ENCODE measurements around the gene GABRG3. TPM values are rescaled to one million over a fixed set of nuclear protein-coding genes. Genes with fewer than 3 reads are reported as not detected.

The GABRG3 gene
- total and polyA plus RNA-seq, 4 experiments from 2014 or later, result not detected

DNA sequence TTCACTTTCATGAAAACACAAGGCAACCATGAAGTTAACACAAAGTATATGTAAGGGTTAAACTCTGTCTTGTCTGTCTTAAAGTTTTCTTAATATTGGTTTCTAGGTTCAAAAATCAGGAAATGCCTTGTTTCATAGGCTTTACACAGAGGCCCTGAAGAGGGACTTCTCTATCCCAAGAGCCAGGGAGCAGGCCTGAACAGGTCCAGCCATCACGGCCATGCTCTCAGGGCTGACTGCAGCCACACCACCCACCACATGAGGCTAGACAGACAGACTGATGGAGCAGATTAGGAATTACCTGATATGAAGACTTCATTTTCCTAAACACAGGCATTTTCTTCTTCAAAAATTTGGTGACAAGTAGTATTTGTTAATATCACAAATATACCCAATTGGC is 502.9 kb downstream of the GABRG3 start:
- H3K36me3 Mint-ChIP-seq, result no peaks in the 10 kb centered on the region
- Histone ChIP-seq H3K27me3 (ENCODE audit: insufficient read depth, low read length) (no peaks in the 10 kb centered on the region), H3K27ac (ENCODE audit: low read depth, low read length) (no peak overlapping the region), H3K9me3 (ENCODE audit: control insufficient read depth in 1 of 2, low read length in 2 of 2) (no peaks in the 10 kb centered on the region), H3K4me3 (ENCODE audit: low read length in 2 of 2) (no peak overlapping the region), H3K36me3 (ENCODE audit: insufficient read depth, low read length) (no peaks in the 10 kb centered on the region), H3K4me1 (ENCODE audit: insufficient read depth, low read length) (no peaks in the 10 kb centered on the region)
- ChIA-PET CTCF (ENCODE audit: partially characterized antibody) (no interaction called here), POLR2A (ENCODE audit: partially characterized antibody) (no interaction called here)
- intact Hi-C loops (cut with micrococcal nuclease), result no loop called here
- no peak for DNase-seq
- no peaks in the 10 kb centered on the region for H3K4me1 Mint-ChIP-seq
- no peak overlapping the region for H3K4me3 Mint-ChIP-seq
- H3K9me3 Mint-ChIP-seq, result peaks cover 0 to 11% (median 5%) of the 10 kb centered on the region in 8 donors
- H3K27me3 Mint-ChIP-seq, result no peaks in the 10 kb centered on the region
- no peak overlapping the region for H3K27ac Mint-ChIP-seq

- Histone ChIP-seq H3K4me3 (ENCODE audit: low read length in 2 of 2) (no peak overlapping the region), H3K9me3 (ENCODE audit: control insufficient read depth in 1 of 2, low read length in 2 of 2) (no peaks in the 10 kb centered on the region), H3K4me1 (ENCODE audit: insufficient read depth, low read length) (no peaks in the 10 kb centered on the region), H3K36me3 (ENCODE audit: insufficient read depth, low read length) (no peaks in the 10 kb centered on the region), H3K27me3 (ENCODE audit: insufficient read depth, low read length) (no peaks in the 10 kb centered on the region), H3K27ac (ENCODE audit: low read depth, low read length) (no peak overlapping the region)
- no peaks in the 10 kb centered on the region for H3K36me3 Mint-ChIP-seq
- CTCF ChIA-PET (ENCODE audit: partially characterized antibody), result no interaction called here
- intact Hi-C loops (cut with micrococcal nuclease), result no loop called here
- H3K27ac Mint-ChIP-seq, result no peak overlapping the region
- no peak overlapping the region for H3K4me3 Mint-ChIP-seq
- no peaks in the 10 kb centered on the region for H3K27me3 Mint-ChIP-seq
- DNase-seq, result no peak
- POLR2A ChIA-PET (ENCODE audit: partially characterized antibody), result no interaction called here
- no peaks in the 10 kb centered on the region for H3K4me1 Mint-ChIP-seq
- H3K9me3 Mint-ChIP-seq, result peaks cover 0 to 11% (median 5%) of the 10 kb centered on the region in 8 donors
Observed at GRCh38 chr15:27475395-27475794, 504.4 kb downstream of the GABRG3 start.

DNA sequence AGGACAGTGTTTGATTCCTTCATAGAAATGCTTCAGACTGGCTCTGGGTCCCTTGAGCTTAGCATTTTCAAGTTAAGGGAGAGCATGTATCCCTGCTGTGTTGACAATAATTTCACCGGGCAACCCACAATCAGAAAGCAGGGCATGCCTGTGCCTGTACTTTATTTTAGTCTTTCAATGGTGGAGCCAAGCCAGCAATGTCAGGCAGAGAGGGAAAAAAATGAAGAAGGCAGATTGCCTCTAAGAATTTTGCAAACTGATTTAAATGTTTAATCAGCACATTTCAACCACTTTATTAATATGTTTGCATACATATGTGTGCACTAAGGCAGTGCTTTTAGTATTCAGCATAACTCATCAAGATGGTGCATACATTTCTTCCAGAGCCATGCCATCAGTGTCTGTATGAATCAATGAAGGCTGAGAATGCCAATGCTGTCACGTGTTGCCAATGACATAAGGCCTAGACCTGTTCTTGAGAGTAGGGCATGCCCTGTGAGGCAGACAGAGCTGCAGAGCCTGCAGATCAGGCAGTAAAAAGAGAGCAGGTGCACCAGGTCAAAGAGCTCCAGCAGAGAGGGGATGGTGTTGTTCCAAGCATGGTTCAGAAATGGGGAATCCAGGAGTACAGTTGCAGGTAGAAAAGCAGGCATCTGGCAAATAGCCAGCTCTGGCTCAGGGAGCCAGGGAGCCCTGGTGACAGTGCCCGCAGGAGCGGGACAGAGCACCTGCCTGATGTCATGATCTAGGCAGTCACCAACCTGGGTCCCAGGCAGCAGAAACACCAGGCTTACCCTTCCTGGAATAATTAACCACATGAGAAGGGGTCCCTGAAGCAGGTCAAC is 508.5 kb downstream of the GABRG3 start:
- intact Hi-C loops (cut with micrococcal nuclease), result no loop called here
- Histone ChIP-seq H3K36me3 (ENCODE audit: insufficient read depth, low read length) (no peaks in the 10 kb centered on the region), H3K4me1 (ENCODE audit: insufficient read depth, low read length) (no peaks in the 10 kb centered on the region), H3K9me3 (ENCODE audit: control insufficient read depth in 1 of 2, low read length in 2 of 2) (no peaks in the 10 kb centered on the region), H3K27ac (ENCODE audit: low read depth, low read length) (no peak overlapping the region), H3K27me3 (ENCODE audit: insufficient read depth, low read length) (no peaks in the 10 kb centered on the region), H3K4me3 (ENCODE audit: low read length in 2 of 2) (no peak overlapping the region)
- H3K36me3 Mint-ChIP-seq, result no peaks in the 10 kb centered on the region
- POLR2A ChIA-PET (ENCODE audit: partially characterized antibody), result no interaction called here
- no peak overlapping the region for H3K27ac Mint-ChIP-seq
- H3K27me3 Mint-ChIP-seq, result no peaks in the 10 kb centered on the region
- no peaks in the 10 kb centered on the region for H3K4me1 Mint-ChIP-seq
- peak in 1 of 5 donors; percentile 19 for DNase-seq
- no peak overlapping the region for H3K4me3 Mint-ChIP-seq
- H3K9me3 Mint-ChIP-seq, result peaks cover 0 to 17% (median 6%) of the 10 kb centered on the region in 8 donors
- CTCF ChIA-PET (ENCODE audit: partially characterized antibody), result no interaction called here

DNA sequence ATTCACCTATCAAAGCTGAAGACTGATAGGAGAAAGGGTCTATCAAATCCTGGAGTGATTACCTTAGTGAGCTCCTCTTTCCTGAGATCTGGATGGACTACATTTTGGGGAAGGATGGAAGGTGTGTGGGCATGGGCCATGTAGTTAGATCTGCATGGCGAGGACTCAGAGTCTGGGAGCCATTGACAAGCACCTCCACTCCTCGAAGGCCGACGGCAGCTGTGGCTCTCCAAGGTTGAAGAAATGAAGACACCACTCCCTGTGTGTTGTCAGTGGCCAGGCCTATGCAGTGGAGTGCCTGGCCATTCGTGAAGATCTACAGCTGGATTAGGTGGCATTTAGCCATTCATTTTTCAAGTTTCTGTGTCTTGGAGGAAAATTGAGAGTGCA is 509.2 kb downstream of the GABRG3 start:
- no peaks in the 10 kb centered on the region for H3K36me3 Mint-ChIP-seq
- peaks cover 0 to 17% (median 7%) of the 10 kb centered on the region in 8 donors for H3K9me3 Mint-ChIP-seq
- H3K9me3 ChIP-seq (ENCODE audit: control insufficient read depth in 1 of 2, low read length in 2 of 2), result no peaks in the 10 kb centered on the region
- H3K4me3 ChIP-seq (ENCODE audit: low read length in 2 of 2), result no peak overlapping the region
- H3K27ac Mint-ChIP-seq, result peak overlapping the region in 1 of 7 donors; percentile 18
- ChIA-PET POLR2A (ENCODE audit: partially characterized antibody) (no interaction called here), CTCF (ENCODE audit: partially characterized antibody) (no interaction called here)
- H3K27me3 Mint-ChIP-seq, result no peaks in the 10 kb centered on the region
- intact Hi-C loops (cut with micrococcal nuclease), result no loop called here
- no peak overlapping the region for H3K4me3 Mint-ChIP-seq
- H3K36me3 ChIP-seq (ENCODE audit: insufficient read depth, low read length), result no peaks in the 10 kb centered on the region
- no peaks in the 10 kb centered on the region for H3K4me1 Mint-ChIP-seq
- DNase-seq, result no peak
- no peak overlapping the region for H3K27ac ChIP-seq (ENCODE audit: low read depth, low read length)
- H3K27me3 ChIP-seq (ENCODE audit: insufficient read depth, low read length), result no peaks in the 10 kb centered on the region
- H3K4me1 ChIP-seq (ENCODE audit: insufficient read depth, low read length), result no peaks in the 10 kb centered on the region

GRCh38 chr15:27480642-27481041 is 509.7 kb downstream of the GABRG3 start:
- H3K27me3 Mint-ChIP-seq, result no peaks in the 10 kb centered on the region
- ChIA-PET CTCF (ENCODE audit: partially characterized antibody) (no interaction called here), POLR2A (ENCODE audit: partially characterized antibody) (no interaction called here)
- no peak overlapping the region for H3K4me3 Mint-ChIP-seq
- intact Hi-C loops (cut with micrococcal nuclease), result no loop called here
- H3K9me3 Mint-ChIP-seq, result peaks cover 0 to 17% (median 7%) of the 10 kb centered on the region in 8 donors
- no peaks in the 10 kb centered on the region for H3K36me3 Mint-ChIP-seq
- H3K4me1 Mint-ChIP-seq, result no peaks in the 10 kb centered on the region
- no peak overlapping the region for H3K27ac Mint-ChIP-seq
- H3K4me1 ChIP-seq (ENCODE audit: insufficient read depth, low read length), result no peaks in the 10 kb centered on the region
- no peak for DNase-seq
- no peaks in the 10 kb centered on the region for H3K27me3 ChIP-seq (ENCODE audit: insufficient read depth, low read length)
- no peaks in the 10 kb centered on the region for H3K9me3 ChIP-seq (ENCODE audit: control insufficient read depth in 1 of 2, low read length in 2 of 2)
- H3K27ac ChIP-seq (ENCODE audit: low read depth, low read length), result no peak overlapping the region
- no peaks in the 10 kb centered on the region for H3K36me3 ChIP-seq (ENCODE audit: insufficient read depth, low read length)
- no peak overlapping the region for H3K4me3 ChIP-seq (ENCODE audit: low read length in 2 of 2)

- H3K27ac ChIP-seq (ENCODE audit: low read depth, low read length), result no peak overlapping the region
- DNase-seq, result no peak
- no peaks in the 10 kb centered on the region for H3K27me3 ChIP-seq (ENCODE audit: insufficient read depth, low read length)
- CTCF ChIA-PET (ENCODE audit: partially characterized antibody), result no interaction called here
- no peaks in the 10 kb centered on the region for H3K9me3 ChIP-seq (ENCODE audit: control insufficient read depth in 1 of 2, low read length in 2 of 2)
- H3K27ac Mint-ChIP-seq, result no peak overlapping the region
- intact Hi-C loops (cut with micrococcal nuclease), result no loop called here
- H3K36me3 ChIP-seq (ENCODE audit: insufficient read depth, low read length), result no peaks in the 10 kb centered on the region
- H3K9me3 Mint-ChIP-seq, result peaks cover 0 to 17% (median 7%) of the 10 kb centered on the region in 8 donors
- POLR2A ChIA-PET (ENCODE audit: partially characterized antibody), result no interaction called here
- no peak overlapping the region for H3K4me3 ChIP-seq (ENCODE audit: low read length in 2 of 2)
- H3K36me3 Mint-ChIP-seq, result no peaks in the 10 kb centered on the region
- no peaks in the 10 kb centered on the region for H3K4me1 ChIP-seq (ENCODE audit: insufficient read depth, low read length)
- no peaks in the 10 kb centered on the region for H3K4me1 Mint-ChIP-seq
- no peak overlapping the region for H3K4me3 Mint-ChIP-seq
- H3K27me3 Mint-ChIP-seq, result no peaks in the 10 kb centered on the region
Observed at GRCh38 chr15:27481768-27482167, 510.8 kb downstream of the GABRG3 start.

- Mint-ChIP-seq H3K27ac (no peak overlapping the region), H3K4me1 (no peaks in the 10 kb centered on the region), H3K9me3 (peaks cover 0 to 16% (median 7%) of the 10 kb centered on the region in 8 donors), H3K4me3 (no peak overlapping the region), H3K27me3 (no peaks in the 10 kb centered on the region), H3K36me3 (no peaks in the 10 kb centered on the region)
- POLR2A ChIA-PET (ENCODE audit: partially characterized antibody), result no interaction called here
- CTCF ChIA-PET (ENCODE audit: partially characterized antibody), result no interaction called here
- no peaks in the 10 kb centered on the region for H3K4me1 ChIP-seq (ENCODE audit: insufficient read depth, low read length)
- DNase-seq, result no peak
- no peaks in the 10 kb centered on the region for H3K9me3 ChIP-seq (ENCODE audit: control insufficient read depth in 1 of 2, low read length in 2 of 2)
- H3K36me3 ChIP-seq (ENCODE audit: insufficient read depth, low read length), result no peaks in the 10 kb centered on the region
- no peak overlapping the region for H3K27ac ChIP-seq (ENCODE audit: low read depth, low read length)
- no peaks in the 10 kb centered on the region for H3K27me3 ChIP-seq (ENCODE audit: insufficient read depth, low read length)
- no peak overlapping the region for H3K4me3 ChIP-seq (ENCODE audit: low read length in 2 of 2)
- intact Hi-C loops (cut with micrococcal nuclease), result no loop called here
Observed at GRCh38 chr15:27482287-27482686, 511.3 kb downstream of the GABRG3 start.

Data from CD4-positive, alpha-beta memory T cell (primary cell).